ENCODE data around the gene CBL.

CBL gene

GRCh38 chr11:119315131-119316015 is 109.2 kb downstream of the CBL start:
- peak in 3 of 4 experiments; percentile 25 to 52 (median 44) for DNase-seq

- no peak for DNase-seq
Measured at GRCh38 chr11:119316016-119316728, 110.0 kb downstream of the CBL start.

GRCh38 chr11:119316729-119317591 is 110.8 kb downstream of the CBL start, which contains the start of gene MCAM:
Gene MCAM, minus strand, starts transcription at chr11:119317130. Its CDS starts 29 bp downstream, at chr11:119317101.
- DNase-seq = no peak

GRCh38 chr11:119317592-119318239 is 111.6 kb downstream of the CBL start:
- DNase-seq = no peak

- DNase-seq = peak in 3 of 4 experiments; percentile 29 to 56 (median 52)
Measured at GRCh38 chr11:119318240-119319135, 112.3 kb downstream of the CBL start.

- no peak for DNase-seq
Measured at GRCh38 chr11:119319136-119319699, 113.1 kb downstream of the CBL start.

- DNase-seq = no peak
Measured at GRCh38 chr11:119319700-119320239, 113.6 kb downstream of the CBL start.

- DNase-seq = no peak
Measured at GRCh38 chr11:119320240-119320775, 114.2 kb downstream of the CBL start.

GRCh38 chr11:119320776-119321524 is 114.8 kb downstream of the CBL start:
- DNase-seq = peak in 3 of 4 experiments; percentile 25 to 51 (median 37)

GRCh38 chr11:119322360-119322739 is 116.2 kb downstream of the CBL start:
- no peak for DNase-seq

- no peak for DNase-seq
Measured at GRCh38 chr11:119322921-119323531, 116.9 kb downstream of the CBL start.

- peak; percentile 73 to 90 (median 85) for DNase-seq
Measured at GRCh38 chr11:119323532-119324033, 117.4 kb downstream of the CBL start.

GRCh38 chr11:119324189-119324588 is 118.0 kb downstream of the CBL start:
- DNase-seq = no peak

- DNase-seq = no peak
Measured at GRCh38 chr11:119329320-119329719, 123.2 kb downstream of the CBL start.

- no peak for DNase-seq
Measured at GRCh38 chr11:119330237-119330636, 124.1 kb downstream of the CBL start.

- DNase-seq = no peak
Measured at GRCh38 chr11:119332111-119332765, 126.1 kb downstream of the CBL start.

- DNase-seq = peak; percentile 96 to 98 (median 98)
Measured at GRCh38 chr11:119334174-119334930, 128.2 kb downstream of the CBL start, which contains the start of gene RNF26. Gene RNF26, plus strand, starts transcription at chr11:119334527. Its CDS starts 596 bp downstream, at chr11:119335123.
